GM18499 (cell line): ENCODE results near the gene LRRC75A.
"Not testable (repeated sequence)": the region's sequence is repeated elsewhere in the genome, so short reads cannot be mapped to it uniquely, and the experiment has no call there.

Experiments
- ATAC-seq: cut with Tn5 transposase; IDR thresholded peaks from one replicate; pipeline ENCODE4 v1.9.1; 2021; ENCODE audit warnings: moderate number of reproducible peaks; ENCODE audit not compliant: insufficient read depth, unreplicated experiment

The LRRC75A gene

GRCh38 chr17:16415031-16415924 lies 76.7 kb downstream of the LRRC75A start, which contains the start of gene TRPV2:
Gene TRPV2 (plus strand): TSS chr17:16415571. CDS start chr17:16417669, 2,098 bp downstream.
- ATAC-seq: no peak

GRCh38 chr17:16407911-16408588 lies 83.9 kb downstream of the LRRC75A start:
- peak; percentile 58 for ATAC-seq

GRCh38 chr17:16406742-16407674 lies 85.0 kb downstream of the LRRC75A start:
- ATAC-seq: no peak

DNA sequence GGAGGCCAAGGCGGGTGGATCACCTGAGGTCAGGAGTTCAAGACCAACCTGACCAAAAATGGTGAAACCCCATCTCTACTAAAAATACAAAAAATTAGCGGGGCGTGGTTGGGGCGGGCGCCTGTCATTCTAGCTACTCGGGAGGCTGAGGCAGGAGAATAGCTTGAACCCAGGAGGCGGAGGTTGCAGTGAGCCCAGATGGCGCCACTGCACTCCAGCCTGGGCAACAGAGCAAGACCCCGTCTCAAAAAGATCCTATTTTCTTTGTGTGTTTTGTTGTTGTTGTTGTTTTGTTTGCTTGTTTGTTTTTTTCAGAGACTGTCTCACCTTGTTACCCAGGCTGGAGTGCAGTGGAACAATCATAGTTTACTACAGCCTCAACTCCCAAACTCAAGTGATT lies 88.1 kb downstream of the LRRC75A start:
- ATAC-seq: not testable (repeated sequence)

- peak; percentile 57 for ATAC-seq
Observed at GRCh38 chr17:16398270-16399267, 93.4 kb downstream of the LRRC75A start.

GRCh38 chr17:16396693-16397092 lies 95.3 kb downstream of the LRRC75A start:
- ATAC-seq: not testable (repeated sequence)

DNA sequence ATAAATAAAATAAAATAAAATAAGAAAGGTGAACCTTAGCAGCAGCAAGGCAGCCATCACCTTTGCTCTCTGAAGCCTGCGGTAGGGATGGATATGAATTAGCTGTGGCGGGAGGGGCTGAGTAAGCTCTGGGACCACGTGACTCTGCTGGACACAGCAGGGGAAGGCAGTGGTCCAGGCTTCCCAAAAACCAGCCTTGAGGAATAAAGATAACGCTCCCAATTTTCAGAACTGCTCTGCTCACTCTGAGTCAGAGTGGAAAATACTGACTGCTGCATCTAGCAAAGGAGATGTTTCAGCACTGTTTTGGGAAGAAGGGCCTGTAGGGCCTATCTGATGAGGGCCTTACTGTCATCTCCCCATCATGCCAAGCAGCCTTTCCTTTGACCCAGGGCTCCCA lies 96.1 kb downstream of the LRRC75A start:
- not testable (repeated sequence) for ATAC-seq

DNA sequence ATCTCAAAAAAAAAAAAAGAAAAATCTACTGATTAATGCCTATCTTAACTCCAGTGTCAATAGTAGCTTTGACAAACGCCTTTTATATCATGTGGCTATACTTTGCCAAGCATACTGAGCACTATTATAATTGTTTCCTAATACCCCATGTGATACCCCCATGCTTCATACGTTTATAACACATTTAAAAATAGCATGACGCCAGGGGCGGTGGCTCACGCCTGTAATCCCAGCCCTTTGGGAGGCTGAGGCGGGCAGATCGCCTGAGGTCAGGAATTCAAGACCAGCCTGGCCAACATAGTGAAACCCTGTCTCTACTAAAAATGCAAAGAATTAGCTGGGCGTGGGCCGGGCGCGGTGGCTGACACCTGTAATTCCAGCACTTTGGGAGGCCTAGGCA lies 99.5 kb downstream of the LRRC75A start:
- ATAC-seq: not testable (repeated sequence)
